IMR-90 (cell line): Measurements from ENCODE around the gene PRKCE. TPM values are rescaled to one million over a fixed set of nuclear protein-coding genes. Genes with fewer than 3 reads are reported as not detected.
A peak's percentile ranks its signal among the peaks of the same experiment; 100 is the strongest.

Source experiments
- ATAC-seq: fragments of 200-7000 bp; cut with Tn5 transposase; 2 replicates; pipeline ENCODE4 v1.9.1; 2020; ENCODE audit warnings: low read depth, mild to moderate bottlenecking, moderate library complexity
- BruUV-seq: library from RNA; stranded (reverse); fragments of 400-500 nt; replicated peaks from 2 replicates; lab custom pipeline; 2021; lab: Mats Ljungman, UMichigan
- CTCF ChIA-PET: fragments of 300-600 bp; formaldehyde crosslinking; extraction: SDS; loops from one replicate; lab custom pipeline; 2021; ENCODE audit warnings: antibody characterized with exemption; lab: Yijun Ruan, JAX
- POLR2A ChIA-PET: fragments of 300-600 bp; sonication (Branson Sonifier 250); formaldehyde crosslinking; loops from one replicate; lab custom pipeline; 2022; ENCODE audit warnings: antibody characterized with exemption; ENCODE audit not compliant: unreplicated experiment; lab: Charles Lee
- DNase-seq: peaks from one replicate; pipeline ENCODE4 v3.0.0; 2013
- H2AFZ ChIP-seq: replicated peaks from 2 replicates; pipeline ENCODE3; 2013; ENCODE audit warnings: low read length, mild to moderate bottlenecking; ENCODE audit not compliant: poor library complexity
- H2AK5ac ChIP-seq: 2 replicates; pipeline ENCODE4 v1.6.1; 2013; ENCODE audit warnings: low read depth, low read length, inconsistent platforms
- H2AK9ac ChIP-seq: replicated peaks from 2 replicates; pipeline ENCODE3; 2013; ENCODE audit warnings: mild to moderate bottlenecking, low read depth, low read length, moderate library complexity; ENCODE audit not compliant: poor library complexity
- H2BK120ac ChIP-seq: 2 replicates; pipeline ENCODE4 v1.6.1; 2013; ENCODE audit warnings: low read depth, low read length, inconsistent platforms
- H2BK15ac ChIP-seq: 3 replicates; pipeline ENCODE4 v1.6.1; 2013; ENCODE audit warnings: low read depth, low read length, inconsistent platforms
- H2BK20ac ChIP-seq: 2 replicates; pipeline ENCODE4 v1.6.1; 2013; ENCODE audit warnings: low read depth, mild to moderate bottlenecking, inconsistent platforms, low read length, moderate library complexity
- H2BK5ac ChIP-seq: 2 replicates; pipeline ENCODE4 v1.6.1; 2013; ENCODE audit warnings: mild to moderate bottlenecking, low read depth, low read length, inconsistent platforms; ENCODE audit not compliant: poor library complexity, severe bottlenecking
- H3K14ac ChIP-seq: replicated peaks from 2 replicates; pipeline ENCODE4 v1.6.1; 2013; ENCODE audit warnings: low read depth, low read length, inconsistent platforms
- H3K18ac ChIP-seq: 2 replicates; pipeline ENCODE4 v1.6.1; 2013; ENCODE audit warnings: low read depth, low read length, control low read depth
- H3K23ac ChIP-seq: 2 replicates; pipeline ENCODE4 v1.6.1; 2013; ENCODE audit warnings: low read depth, low read length, inconsistent platforms
- H3K27ac ChIP-seq: 2 replicates; pipeline ENCODE4 v1.5.1; 2013; ENCODE audit warnings: mild to moderate bottlenecking, control low read depth, low read length; ENCODE audit not compliant: insufficient read depth
- H3K27me3 ChIP-seq: 2 replicates; pipeline ENCODE4 v1.6.1; 2013; ENCODE audit warnings: low read length; ENCODE audit not compliant: control insufficient read depth, insufficient read depth
- H3K36me3 ChIP-seq: 2 replicates; pipeline ENCODE4 v1.6.1; 2013; ENCODE audit warnings: low read length, mixed read lengths; ENCODE audit not compliant: control insufficient read depth, insufficient read depth
- H3K4ac ChIP-seq: 2 replicates; pipeline ENCODE4 v1.6.1; 2013; ENCODE audit warnings: low read depth, low read length, inconsistent platforms
- H3K4me1 ChIP-seq: 2 replicates; pipeline ENCODE4 v1.6.1; 2013; ENCODE audit warnings: low read length, mixed read lengths; ENCODE audit not compliant: control insufficient read depth, insufficient read depth
- H3K4me2 ChIP-seq: 2 replicates; pipeline ENCODE4 v1.6.1; 2013; ENCODE audit warnings: low read depth, mild to moderate bottlenecking, control low read depth, low read length, moderate library complexity
- H3K4me3 ChIP-seq: 2 replicates; pipeline ENCODE4 v1.5.1; 2013; ENCODE audit warnings: low read depth, mild to moderate bottlenecking, control low read depth, low read length, moderate library complexity; ENCODE audit not compliant: insufficient read depth
- H3K56ac ChIP-seq: 2 replicates; pipeline ENCODE4 v1.6.1; 2013; ENCODE audit warnings: low read length, inconsistent platforms; ENCODE audit not compliant: insufficient read depth; ENCODE audit errors: extremely low read depth
- H3K79me1 ChIP-seq, 2 experiments: 2 replicates each; pipeline ENCODE4 v1.6.1; 2013; ENCODE audit warnings: low read length in 2 of 2, inconsistent platforms in 1 of 2, low read depth in 1 of 2
- H3K9ac ChIP-seq: 2 replicates; pipeline ENCODE4 v1.6.1; 2013; ENCODE audit warnings: low read depth, low read length, control low read depth
- H3K9me1 ChIP-seq: 2 replicates; pipeline ENCODE4 v1.6.1; 2013; ENCODE audit warnings: low read length, inconsistent platforms; ENCODE audit not compliant: insufficient read depth
- H3K9me3 ChIP-seq: 2 replicates; pipeline ENCODE4 v1.6.1; 2013; ENCODE audit warnings: low read length; ENCODE audit not compliant: control insufficient read depth, insufficient read depth
- H4K20me1 ChIP-seq: 2 replicates; pipeline ENCODE4 v1.6.1; 2013; ENCODE audit warnings: low read length, inconsistent platforms; ENCODE audit not compliant: insufficient read depth
- H4K5ac ChIP-seq: 2 replicates; pipeline ENCODE4 v1.6.1; 2013; ENCODE audit warnings: mild to moderate bottlenecking, low read depth, low read length, control low read depth
- H4K8ac ChIP-seq, 2 experiments: 2 replicates each; pipeline ENCODE4 v1.6.1; 2013; ENCODE audit warnings: low read depth in 2 of 2, low read length in 2 of 2, control low read depth in 1 of 2, inconsistent platforms in 1 of 2
- H4K91ac ChIP-seq: 2 replicates; pipeline ENCODE4 v1.6.1; 2013; ENCODE audit warnings: low read depth, low read length, inconsistent platforms; ENCODE audit not compliant: insufficient read depth
- BHLHE40 ChIP-seq: fragments of 150-350 bp; IDR thresholded peaks from 2 replicates; pipeline ENCODE4 v1.6.1; 2016; ENCODE audit warnings: mild to moderate bottlenecking, low read depth, low read length
- CHD1 ChIP-seq: IDR thresholded peaks from 2 replicates; pipeline ENCODE4 v1.6.1; 2012; ENCODE audit warnings: low read depth, low read length, improper control_type of control experiment
- FOS ChIP-seq: fragments of 150-350 bp; IDR thresholded peaks from 2 replicates; pipeline ENCODE4 v1.6.1; 2016; ENCODE audit warnings: low read depth, low read length
- MAFK ChIP-seq: IDR thresholded peaks from 2 replicates; pipeline ENCODE4 v1.6.1; 2012; ENCODE audit warnings: low read depth, low read length, improper control_type of control experiment
- MAZ ChIP-seq: IDR thresholded peaks from 2 replicates; pipeline ENCODE4 v1.6.1; 2012; ENCODE audit warnings: low read depth, mild to moderate bottlenecking, low read length, improper control_type of control experiment, moderate library complexity, borderline replicate concordance
- MXI1 ChIP-seq: IDR thresholded peaks from 2 replicates; pipeline ENCODE4 v1.6.1; 2012; ENCODE audit warnings: low read depth, mild to moderate bottlenecking, low read length, moderate library complexity, borderline replicate concordance
- POLR2A ChIP-seq: IDR thresholded peaks from 2 replicates; pipeline ENCODE4 v1.6.1; 2012; ENCODE audit warnings: mild to moderate bottlenecking, low read depth, low read length
- RCOR1 ChIP-seq: IDR thresholded peaks from 2 replicates; pipeline ENCODE4 v1.6.1; 2012; ENCODE audit warnings: mild to moderate bottlenecking, low read length, improper control_type of control experiment; ENCODE audit not compliant: insufficient replicate concordance
- SMC3 ChIP-seq: fragments of 150-350 bp; IDR thresholded peaks from 2 replicates; pipeline ENCODE4 v1.6.1; 2016; ENCODE audit warnings: low read depth, mild to moderate bottlenecking, antibody characterized with exemption, low read length, moderate library complexity
- WGBS, 2 experiments: methylation state at CpG; one replicate each; pipeline versions ENCODE4 v1.1.5 to v1.1.7; 2013; ENCODE audit warnings: missing lambda C conversion rate in 2 of 2; ENCODE audit not compliant: insufficient read length in 1 of 2; ENCODE audit errors: extremely low coverage in 2 of 2; 5-methylcytosine and 5-hydroxymethylcytosine counted together
- dilution Hi-C: fragments of 300-500 bp; cut with HindIII; formaldehyde crosslinking; loops from one replicate; pipeline ENCODE4 v1.14.3; 2018; ENCODE audit warnings: low sequenced_read_pairs; ENCODE audit not compliant: unreplicated experiment
- in situ Hi-C: fragments of 300-500 bp; cut with MboI; formaldehyde crosslinking; loops from 3 replicates; pipeline ENCODE4 v1.14.3; 2019; ENCODE audit warnings: low sequenced_read_pairs, inconsistent platforms, mixed read lengths
- intact Hi-C: fragments of 100-400 bp; cut with micrococcal nuclease; formaldehyde crosslinking; loops from 2 replicates; pipeline ENCODE4 v1.10.0; 2022
- polyA plus RNA-seq, 3 experiments: library from polyadenylated mRNA; depleted of rRNA; stranded (reverse); fragments of >200 nt; gene quantifications; 2 replicates each; pipeline ENCODE4 v1.2.3, GENCODE V29; 2012; ENCODE audit warnings: low replicate concordance in 1 of 3
- total RNA-seq: library from RNA; depleted of rRNA; stranded (reverse); fragments of >200 nt; gene quantifications from 2 replicates; pipeline ENCODE4 v1.2.3, GENCODE V29; 2012
- TF ChIP-seq, protein P1 (sequence below): fragments of 150-350 bp; IDR thresholded peaks from 2 replicates; pipeline ENCODE4 v1.6.1; 2017; ENCODE audit warnings: mild to moderate bottlenecking, antibody characterized with exemption, low read length, low read depth
- TF ChIP-seq, protein P2 (sequence below): conservative IDR thresholded peaks from 2 replicates; pipeline ENCODE4 v1.5.1; 2012; ENCODE audit warnings: mild to moderate bottlenecking, low read depth, low read length, improper control_type of control experiment
- TF ChIP-seq, protein P3 (sequence below): fragments of 150-350 bp; IDR thresholded peaks from 2 replicates; pipeline ENCODE4 v1.6.1; 2016; ENCODE audit warnings: low read depth, mild to moderate bottlenecking, low read length, moderate library complexity, borderline replicate concordance

Gene PRKCE
- total and polyA plus RNA-seq, 2 of the 4 experiments (the other 2 are of a cell fraction): 8.1 to 32.4 TPM

DNA sequence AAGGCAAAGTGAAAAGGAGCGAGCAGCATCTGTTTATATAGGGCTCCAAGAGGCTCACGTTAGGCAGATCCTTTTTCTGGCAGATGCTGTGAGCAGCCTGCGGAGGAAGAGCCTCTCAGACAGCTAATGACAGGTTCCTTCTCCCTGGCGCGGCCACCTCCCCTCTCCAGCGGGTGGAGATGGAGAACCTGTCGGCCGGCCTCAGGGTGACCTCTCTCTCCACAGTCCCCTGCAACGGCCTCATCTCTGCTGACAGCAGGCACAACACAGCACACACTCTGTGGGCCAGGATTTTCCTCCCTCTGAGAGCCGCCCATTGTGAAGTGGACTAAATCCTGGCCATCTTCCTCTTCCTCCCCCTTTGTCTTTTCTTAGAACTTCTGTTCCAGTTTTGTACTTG, 119.8 kb downstream of the PRKCE start:
- H3K18ac ChIP-seq: no peak overlapping the region; the same call in 1 of the 2 replicates
- no peaks in the 10 kb centered on the region for H3K27me3 ChIP-seq
- H3K9ac ChIP-seq: 0 out of 2 replicates have a peak overlapping the region, but pooled peaks have one; percentile 8
- ChIA-PET POLR2A (no interaction called here), CTCF (interaction anchor here (0.5 to 0.8 kb wide), 3 partner anchors 127 to 769 kb away, joined by 3 to 4 read pairs (median 3); no protein-coding TSS in a partner anchor)
- ATAC-seq: peak; percentile 83
- peak overlapping the region; percentile 43; the same call in 1 of the 2 replicates for H4K91ac ChIP-seq
- H4K5ac ChIP-seq: no peak overlapping the region; the same call in 1 of the 2 replicates
- WGBS, 2 experiments: no CpG with 5 or more reads among the region's 10 CpGs
- H4K8ac ChIP-seq: peak overlapping the region in 1 of 2 experiments; percentile 19; a peak in 1 of 4 replicates
- peak overlapping the region; percentile 63; the same call in 1 of the 2 replicates for H3K27ac ChIP-seq
- TF ChIP-seq MXI1 (no peak), FOS (no peak), RCOR1 (no peak), MAFK (no peak), SMC3 (no peak), MAZ (no peak), CHD1 (no peak), BHLHE40 (no peak), POLR2A (no peak)
- TF ChIP-seq, protein P1, sequence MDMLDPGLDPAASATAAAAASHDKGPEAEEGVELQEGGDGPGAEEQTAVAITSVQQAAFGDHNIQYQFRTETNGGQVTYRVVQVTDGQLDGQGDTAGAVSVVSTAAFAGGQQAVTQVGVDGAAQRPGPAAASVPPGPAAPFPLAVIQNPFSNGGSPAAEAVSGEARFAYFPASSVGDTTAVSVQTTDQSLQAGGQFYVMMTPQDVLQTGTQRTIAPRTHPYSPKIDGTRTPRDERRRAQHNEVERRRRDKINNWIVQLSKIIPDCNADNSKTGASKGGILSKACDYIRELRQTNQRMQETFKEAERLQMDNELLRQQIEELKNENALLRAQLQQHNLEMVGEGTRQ: no peak
- TF ChIP-seq, protein P2, sequence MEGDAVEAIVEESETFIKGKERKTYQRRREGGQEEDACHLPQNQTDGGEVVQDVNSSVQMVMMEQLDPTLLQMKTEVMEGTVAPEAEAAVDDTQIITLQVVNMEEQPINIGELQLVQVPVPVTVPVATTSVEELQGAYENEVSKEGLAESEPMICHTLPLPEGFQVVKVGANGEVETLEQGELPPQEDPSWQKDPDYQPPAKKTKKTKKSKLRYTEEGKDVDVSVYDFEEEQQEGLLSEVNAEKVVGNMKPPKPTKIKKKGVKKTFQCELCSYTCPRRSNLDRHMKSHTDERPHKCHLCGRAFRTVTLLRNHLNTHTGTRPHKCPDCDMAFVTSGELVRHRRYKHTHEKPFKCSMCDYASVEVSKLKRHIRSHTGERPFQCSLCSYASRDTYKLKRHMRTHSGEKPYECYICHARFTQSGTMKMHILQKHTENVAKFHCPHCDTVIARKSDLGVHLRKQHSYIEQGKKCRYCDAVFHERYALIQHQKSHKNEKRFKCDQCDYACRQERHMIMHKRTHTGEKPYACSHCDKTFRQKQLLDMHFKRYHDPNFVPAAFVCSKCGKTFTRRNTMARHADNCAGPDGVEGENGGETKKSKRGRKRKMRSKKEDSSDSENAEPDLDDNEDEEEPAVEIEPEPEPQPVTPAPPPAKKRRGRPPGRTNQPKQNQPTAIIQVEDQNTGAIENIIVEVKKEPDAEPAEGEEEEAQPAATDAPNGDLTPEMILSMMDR: no peak
- TF ChIP-seq, protein P3, sequence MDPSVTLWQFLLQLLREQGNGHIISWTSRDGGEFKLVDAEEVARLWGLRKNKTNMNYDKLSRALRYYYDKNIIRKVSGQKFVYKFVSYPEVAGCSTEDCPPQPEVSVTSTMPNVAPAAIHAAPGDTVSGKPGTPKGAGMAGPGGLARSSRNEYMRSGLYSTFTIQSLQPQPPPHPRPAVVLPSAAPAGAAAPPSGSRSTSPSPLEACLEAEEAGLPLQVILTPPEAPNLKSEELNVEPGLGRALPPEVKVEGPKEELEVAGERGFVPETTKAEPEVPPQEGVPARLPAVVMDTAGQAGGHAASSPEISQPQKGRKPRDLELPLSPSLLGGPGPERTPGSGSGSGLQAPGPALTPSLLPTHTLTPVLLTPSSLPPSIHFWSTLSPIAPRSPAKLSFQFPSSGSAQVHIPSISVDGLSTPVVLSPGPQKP: no peak
- no peak overlapping the region for H2BK120ac ChIP-seq
- no peak overlapping the region for H2BK5ac ChIP-seq
- dilution Hi-C loops (no loop called here), in situ Hi-C loops (loop anchor here (10.0 kb wide), 1 partner anchor 164 kb away; no protein-coding TSS in a partner anchor), intact Hi-C loops (no loop called here)
- H2AK5ac ChIP-seq: 0 out of 2 replicates have a peak overlapping the region, but pooled peaks have one; percentile 43
- DNase-seq: peak; percentile 51
- H3K36me3 ChIP-seq: no peaks in the 10 kb centered on the region
- H3K79me1 ChIP-seq: peaks cover 21 to 22% of the 10 kb centered on the region in 2 experiments
- no peak overlapping the region for H2BK15ac ChIP-seq
- H3K9me3 ChIP-seq: no peaks in the 10 kb centered on the region
- 0 out of 2 replicates have a peak, but pooled peaks cover 13% of the 10 kb centered on the region for H3K9me1 ChIP-seq
- H3K4me1 ChIP-seq: peaks cover 8% of the 10 kb centered on the region; the same call in 1 of the 2 replicates
- no peak overlapping the region for H2BK20ac ChIP-seq
- H4K20me1 ChIP-seq: peaks cover 7% of the 10 kb centered on the region; the same call in 1 of the 2 replicates
- H2AK9ac ChIP-seq: peak overlapping the region; percentile 74
- H3K4me3 ChIP-seq: peak overlapping the region; percentile 44
- peak overlapping the region; percentile 89 for H3K4me2 ChIP-seq
- H3K14ac ChIP-seq: peak overlapping the region; percentile 30; the same call in 1 of the 2 replicates
- H3K56ac ChIP-seq: no peak overlapping the region
- H3K23ac ChIP-seq: peak overlapping the region; percentile 37
- BruUV-seq: no TSS peak
- H3K4ac ChIP-seq: peak overlapping the region; percentile 36; the same call in 1 of the 2 replicates
- H2AFZ ChIP-seq: peak overlapping the region; percentile 82
